Measurements from ENCODE around the gene PACS1.

- TF ChIP-seq JUND (IDR thresholded peaks at IDR 0.05) (no peak), CHD2 (IDR thresholded peaks at IDR 0.05; ENCODE audit: low read length, partially characterized antibody) (no peak)
- TF ChIP-seq, protein P1, sequence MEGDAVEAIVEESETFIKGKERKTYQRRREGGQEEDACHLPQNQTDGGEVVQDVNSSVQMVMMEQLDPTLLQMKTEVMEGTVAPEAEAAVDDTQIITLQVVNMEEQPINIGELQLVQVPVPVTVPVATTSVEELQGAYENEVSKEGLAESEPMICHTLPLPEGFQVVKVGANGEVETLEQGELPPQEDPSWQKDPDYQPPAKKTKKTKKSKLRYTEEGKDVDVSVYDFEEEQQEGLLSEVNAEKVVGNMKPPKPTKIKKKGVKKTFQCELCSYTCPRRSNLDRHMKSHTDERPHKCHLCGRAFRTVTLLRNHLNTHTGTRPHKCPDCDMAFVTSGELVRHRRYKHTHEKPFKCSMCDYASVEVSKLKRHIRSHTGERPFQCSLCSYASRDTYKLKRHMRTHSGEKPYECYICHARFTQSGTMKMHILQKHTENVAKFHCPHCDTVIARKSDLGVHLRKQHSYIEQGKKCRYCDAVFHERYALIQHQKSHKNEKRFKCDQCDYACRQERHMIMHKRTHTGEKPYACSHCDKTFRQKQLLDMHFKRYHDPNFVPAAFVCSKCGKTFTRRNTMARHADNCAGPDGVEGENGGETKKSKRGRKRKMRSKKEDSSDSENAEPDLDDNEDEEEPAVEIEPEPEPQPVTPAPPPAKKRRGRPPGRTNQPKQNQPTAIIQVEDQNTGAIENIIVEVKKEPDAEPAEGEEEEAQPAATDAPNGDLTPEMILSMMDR (IDR thresholded peaks at IDR 0.05), result no peak
Observed at GRCh38 chr11:66261578-66261977, 191.5 kb downstream of the PACS1 start.

Data from SK-N-SH (cell line).